Measurements from ENCODE around the gene ZNF823.
A peak's percentile ranks its signal among the peaks of the same experiment; 100 is the strongest.

The ZNF823 gene

DNA sequence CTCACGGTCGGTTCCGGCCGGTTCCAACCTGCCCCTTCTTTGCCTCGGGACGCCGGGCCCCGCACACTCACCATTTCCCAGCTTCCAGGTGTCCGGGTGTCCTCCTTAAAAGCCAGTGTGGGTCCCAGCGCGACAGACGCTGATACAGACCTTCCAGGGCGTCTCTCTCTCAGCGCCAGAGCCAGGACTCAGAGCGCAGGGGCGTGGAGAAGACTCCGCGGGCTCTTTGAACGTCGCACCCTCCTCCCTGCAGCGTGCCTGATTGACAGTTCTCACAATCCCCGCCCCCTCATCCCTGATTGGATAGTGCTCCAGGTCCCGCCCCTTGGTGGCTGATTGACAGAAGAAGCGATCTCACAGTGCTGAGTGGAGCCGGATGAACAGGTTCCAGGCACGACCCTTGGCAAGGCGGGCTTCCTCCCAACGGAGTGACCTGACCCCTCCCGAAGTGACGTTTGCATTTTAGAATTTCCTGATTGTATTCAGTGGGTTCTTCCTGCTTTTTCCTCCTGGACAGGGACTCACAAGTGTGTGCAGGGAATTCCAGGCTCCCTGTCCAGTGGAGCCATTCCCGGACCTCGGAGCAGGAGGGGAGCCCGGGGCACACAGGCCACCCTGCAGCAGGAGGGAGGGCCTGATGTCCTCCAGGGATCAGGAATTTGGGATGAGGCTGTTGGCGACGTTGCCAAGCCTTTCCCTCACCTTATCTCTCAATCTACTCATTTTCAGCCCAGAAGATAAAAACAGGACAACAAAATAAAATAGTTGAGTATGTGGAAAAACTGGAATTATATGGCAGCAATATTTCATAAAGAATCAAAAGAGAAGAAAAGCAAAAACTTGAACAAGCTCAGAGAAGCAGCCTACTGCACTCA, at the start of gene ZNF823 (continued):
- no peak for TF ChIP-seq RBAK (tag by site-specific recombination; IDR thresholded peaks at IDR 0.05)
- TF ChIP-seq BCL11B (tag by site-specific recombination; IDR thresholded peaks at IDR 0.05; ENCODE audit: low read depth): no peak
- TF ChIP-seq, protein P1, sequence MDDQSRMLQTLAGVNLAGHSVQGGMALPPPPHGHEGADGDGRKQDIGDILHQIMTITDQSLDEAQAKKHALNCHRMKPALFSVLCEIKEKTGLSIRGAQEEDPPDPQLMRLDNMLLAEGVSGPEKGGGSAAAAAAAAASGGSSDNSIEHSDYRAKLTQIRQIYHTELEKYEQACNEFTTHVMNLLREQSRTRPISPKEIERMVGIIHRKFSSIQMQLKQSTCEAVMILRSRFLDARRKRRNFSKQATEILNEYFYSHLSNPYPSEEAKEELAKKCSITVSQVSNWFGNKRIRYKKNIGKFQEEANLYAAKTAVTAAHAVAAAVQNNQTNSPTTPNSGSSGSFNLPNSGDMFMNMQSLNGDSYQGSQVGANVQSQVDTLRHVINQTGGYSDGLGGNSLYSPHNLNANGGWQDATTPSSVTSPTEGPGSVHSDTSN (CRISPR knock-in tag; IDR thresholded peaks at IDR 0.05): peak; percentile 94
- peak; percentile 42; the same call in 1 of the 2 replicates for TF ChIP-seq GLIS1 (tag by site-specific recombination; IDR thresholded peaks at IDR 0.05)
- no peak for TF ChIP-seq ZNF214 (tag by site-specific recombination; IDR thresholded peaks at IDR 0.05; ENCODE audit: borderline replicate concordance)
- TF ChIP-seq YY1 (tag by site-specific recombination; IDR thresholded peaks at IDR 0.05): no peak
- no peak for TF ChIP-seq HOXA7 (CRISPR knock-in tag; IDR thresholded peaks at IDR 0.05; ENCODE audit: borderline replicate concordance)
- TF ChIP-seq ZNF626 (tag by site-specific recombination; IDR thresholded peaks at IDR 0.05): no peak
- no peak for TF ChIP-seq ZNF513 (tag by site-specific recombination; IDR thresholded peaks at IDR 0.05)
- no peak for TF ChIP-seq OSR2 (tag by site-specific recombination; IDR thresholded peaks at IDR 0.05)
- no peak for TF ChIP-seq REPIN1 (tag by site-specific recombination; IDR thresholded peaks at IDR 0.05; ENCODE audit: low read depth)
- no peak for TF ChIP-seq ZNF48 (tag by site-specific recombination; IDR thresholded peaks at IDR 0.05)
- 0 out of 2 replicates have a peak, but pooled peaks have one; percentile 36 for TF ChIP-seq MZF1 (tag by site-specific recombination; IDR thresholded peaks at IDR 0.05; ENCODE audit: borderline replicate concordance)
- TF ChIP-seq, protein P2, sequence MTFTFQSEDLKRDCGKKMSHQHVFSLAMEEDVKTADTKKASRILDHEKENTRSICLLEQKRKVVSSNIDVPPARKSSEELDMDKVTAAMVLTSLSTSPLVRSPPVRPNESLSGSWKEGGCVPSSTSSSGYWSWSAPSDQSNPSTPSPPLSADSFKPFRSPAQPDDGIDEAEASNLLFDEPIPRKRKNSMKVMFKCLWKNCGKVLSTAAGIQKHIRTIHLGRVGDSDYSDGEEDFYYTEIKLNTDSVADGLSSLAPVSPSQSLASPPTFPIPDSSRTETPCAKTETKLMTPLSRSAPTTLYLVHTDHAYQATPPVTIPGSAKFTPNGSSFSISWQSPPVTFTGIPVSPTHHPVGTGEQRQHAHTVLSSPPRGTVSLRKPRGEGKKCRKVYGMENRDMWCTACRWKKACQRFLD (tag by site-specific recombination; IDR thresholded peaks at IDR 0.05): no peak
- TF ChIP-seq ZNF768 (tag by site-specific recombination; IDR thresholded peaks at IDR 0.05): no peak
- TF ChIP-seq YY2 (tag by site-specific recombination; IDR thresholded peaks at IDR 0.05): no peak
- TF ChIP-seq ZSCAN16 (tag by site-specific recombination; IDR thresholded peaks at IDR 0.05): no peak
- TF ChIP-seq, protein P3, sequence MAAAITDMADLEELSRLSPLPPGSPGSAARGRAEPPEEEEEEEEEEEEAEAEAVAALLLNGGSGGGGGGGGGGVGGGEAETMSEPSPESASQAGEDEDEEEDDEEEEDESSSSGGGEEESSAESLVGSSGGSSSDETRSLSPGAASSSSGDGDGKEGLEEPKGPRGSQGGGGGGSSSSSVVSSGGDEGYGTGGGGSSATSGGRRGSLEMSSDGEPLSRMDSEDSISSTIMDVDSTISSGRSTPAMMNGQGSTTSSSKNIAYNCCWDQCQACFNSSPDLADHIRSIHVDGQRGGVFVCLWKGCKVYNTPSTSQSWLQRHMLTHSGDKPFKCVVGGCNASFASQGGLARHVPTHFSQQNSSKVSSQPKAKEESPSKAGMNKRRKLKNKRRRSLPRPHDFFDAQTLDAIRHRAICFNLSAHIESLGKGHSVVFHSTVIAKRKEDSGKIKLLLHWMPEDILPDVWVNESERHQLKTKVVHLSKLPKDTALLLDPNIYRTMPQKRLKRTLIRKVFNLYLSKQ (tag by site-specific recombination; IDR thresholded peaks at IDR 0.05; ENCODE audit: borderline replicate concordance): no peak
- TF ChIP-seq REST (tag by site-specific recombination; IDR thresholded peaks at IDR 0.05): peak; percentile 48; the same call in 1 of the 2 replicates
- TF ChIP-seq ZNF560 (tag by site-specific recombination; IDR thresholded peaks at IDR 0.05; ENCODE audit: borderline replicate concordance): no peak
- TF ChIP-seq ZNF184 (tag by site-specific recombination; IDR thresholded peaks at IDR 0.05): no peak; the same call in 1 of the 2 replicates
- peak; percentile 82 for TF ChIP-seq ZXDB (tag by site-specific recombination; IDR thresholded peaks at IDR 0.05)
- TF ChIP-seq PRDM10 (tag by site-specific recombination; IDR thresholded peaks at IDR 0.05): peak; percentile 85
- no peak for TF ChIP-seq ELK4 (IDR thresholded peaks at IDR 0.05; ENCODE audit: borderline replicate concordance, low read depth, low read length)
- no peak for TF ChIP-seq ZNF596 (tag by site-specific recombination; IDR thresholded peaks at IDR 0.05)

All from HEK293 (cell line).